Neural cell (in vitro differentiated cells): ENCODE data around the gene ZNF24. TPM values are rescaled to one million over a fixed set of nuclear protein-coding genes. Genes with fewer than 3 reads are reported as not detected.

Source experiments
- H2AFZ ChIP-seq: fragments of 200-600, 300-800 bp; sonication (generic), shearing (Covaris generic); 2 replicates; pipeline ENCODE4 v1.6.0; 2014; ENCODE audit warnings: low read depth, mild to moderate bottlenecking, antibody characterized with exemption, low read length, moderate library complexity
- H3F3A ChIP-seq: fragments of 200-600 bp; shearing (Covaris generic); 2 replicates; pipeline ENCODE4 v1.6.1; 2016; ENCODE audit warnings: mild to moderate bottlenecking, moderate library complexity, mixed read lengths, antibody characterized with exemption, low read length; ENCODE audit not compliant: insufficient read depth, poor library complexity, severe bottlenecking
- H3K27ac ChIP-seq: fragments of 200-600, 300-800 bp; sonication (generic), shearing (Covaris generic); 2 replicates; pipeline ENCODE4 v1.5.1; 2014; ENCODE audit warnings: mild to moderate bottlenecking, low read length, moderate library complexity
- H3K27me3 ChIP-seq: fragments of 300-800, 200-600 bp; sonication (generic), shearing (Covaris generic); 2 replicates; pipeline ENCODE4 v1.6.0; 2014; ENCODE audit warnings: mild to moderate bottlenecking, low read depth, low read length, moderate library complexity; ENCODE audit not compliant: insufficient read depth
- H3K36me3 ChIP-seq: fragments of 300-800, 200-600 bp; sonication (generic), shearing (Covaris generic); 2 replicates; pipeline ENCODE4 v1.5.1; 2014; ENCODE audit warnings: mild to moderate bottlenecking, antibody characterized with exemption, low read length, moderate library complexity; ENCODE audit not compliant: insufficient read depth
- H3K4me2 ChIP-seq: fragments of 300-800, 200-600 bp; sonication (generic), shearing (Covaris generic); 2 replicates; pipeline ENCODE4 v1.6.0; 2014; ENCODE audit warnings: mild to moderate bottlenecking, low read length
- H3K4me3 ChIP-seq: fragments of 300-800, 200-600 bp; sonication (generic), shearing (Covaris generic); 2 replicates; pipeline ENCODE4 v1.5.1; 2014; ENCODE audit warnings: mild to moderate bottlenecking, low read length, moderate library complexity
- H3K79me2 ChIP-seq: fragments of 200-600 bp; shearing (Covaris generic); replicated peaks from 2 replicates; pipeline ENCODE4 v1.6.0; 2014; ENCODE audit warnings: mild to moderate bottlenecking, low read length, moderate library complexity; ENCODE audit not compliant: insufficient read depth
- H3K9ac ChIP-seq: fragments of 300-800, 200-600 bp; sonication (generic), shearing (Covaris generic); 2 replicates; pipeline ENCODE4 v1.6.1; 2016; ENCODE audit warnings: mild to moderate bottlenecking, low read length, mixed read lengths
- H3K9me2 ChIP-seq: fragments of 200-600 bp; shearing (Covaris generic); 2 replicates; pipeline ENCODE4 v1.6.1; 2016; ENCODE audit warnings: mild to moderate bottlenecking, low read length, mixed read lengths; ENCODE audit not compliant: insufficient read depth
- H3K9me3 ChIP-seq: fragments of 200-600, 300-800 bp; sonication (generic), shearing (Covaris generic); 2 replicates; pipeline ENCODE4 v1.6.1; 2016; ENCODE audit warnings: mild to moderate bottlenecking, mixed run types, low read length, moderate library complexity, mixed read lengths
- H4K20me1 ChIP-seq: fragments of 200-600 bp; shearing (Covaris generic); 2 replicates; pipeline ENCODE4 v1.6.1; 2016; ENCODE audit warnings: mild to moderate bottlenecking, mixed run types; ENCODE audit not compliant: insufficient read depth
- MXI1 ChIP-seq: fragments of 450-650 bp; conservative IDR thresholded peaks from 2 replicates; pipeline ENCODE4 v1.6.1; 2014; ENCODE audit warnings: antibody characterized with exemption, mild to moderate bottlenecking; ENCODE audit not compliant: poor library complexity, severe bottlenecking
- POLR2AphosphoS5 ChIP-seq: IDR thresholded peaks from 2 replicates; pipeline ENCODE4 v1.6.1; 2012
- REST ChIP-seq: IDR thresholded peaks from 2 replicates; pipeline ENCODE4 v1.6.1; 2012; ENCODE audit warnings: borderline replicate concordance
- SMC3 ChIP-seq: fragments of 450-650 bp; conservative IDR thresholded peaks from 2 replicates; pipeline ENCODE4 v1.6.1; 2014; ENCODE audit warnings: antibody characterized with exemption, mild to moderate bottlenecking, moderate library complexity; ENCODE audit not compliant: poor library complexity
- polyA plus RNA-seq: library from polyadenylated mRNA; depleted of rRNA; stranded (reverse); fragments of >200 nt; gene quantifications from 2 replicates; pipeline ENCODE4 v1.2.3, GENCODE V29; 2014

ZNF24 gene
- polyA plus RNA-seq, 1 donor from 2014 or later: 46.3 TPM

DNA sequence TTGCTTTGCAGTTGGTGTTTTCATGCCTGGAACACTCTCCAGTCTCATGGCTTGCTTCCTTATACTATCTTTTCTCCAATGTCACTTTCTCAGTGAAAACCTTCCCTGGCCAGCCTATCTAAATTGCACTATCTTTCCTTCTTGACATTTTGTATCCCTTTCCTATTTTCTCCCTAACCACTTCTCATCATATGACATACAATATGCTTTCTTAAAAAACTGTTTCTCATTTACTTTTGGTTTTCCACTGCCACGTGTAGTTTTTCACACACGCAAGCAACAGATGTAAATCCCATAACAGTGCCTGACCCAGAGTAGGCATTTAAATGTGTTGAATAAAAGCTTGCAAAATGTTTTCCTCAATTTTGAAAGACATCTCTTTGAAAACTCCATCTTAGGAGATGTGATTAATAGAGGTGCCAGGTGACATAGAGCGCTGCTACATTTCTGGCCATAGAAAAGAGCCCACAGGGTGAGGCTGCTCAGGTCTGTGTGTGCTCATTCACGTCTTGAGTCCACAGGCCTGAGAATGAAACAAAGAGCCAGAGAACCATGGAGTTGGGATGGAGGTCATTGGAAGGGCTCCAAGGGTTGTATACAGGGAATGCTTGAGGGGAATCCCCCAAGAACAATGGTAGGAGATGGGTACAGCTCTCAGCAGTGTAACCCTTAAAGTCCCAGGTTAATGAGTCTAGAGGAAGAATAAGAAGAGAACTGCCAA, 12.7 kb downstream of the ZNF24 start:
- Histone ChIP-seq H3K9ac (no peak overlapping the region), H3K79me2 (no peaks in the 10 kb centered on the region), H2AFZ (no peak overlapping the region), H3K4me2 (no peak overlapping the region), H3K4me3 (no peak overlapping the region), H3K36me3 (peaks cover 9% of the 10 kb centered on the region), H4K20me1 (no peaks in the 10 kb centered on the region), H3K9me3 (no peaks in the 10 kb centered on the region), H3F3A (no peaks in the 10 kb centered on the region), H3K27ac (no peak overlapping the region), H3K9me2 (no peaks in the 10 kb centered on the region), H3K27me3 (no peaks in the 10 kb centered on the region)
- TF ChIP-seq POLR2AphosphoS5: no peak

DNA sequence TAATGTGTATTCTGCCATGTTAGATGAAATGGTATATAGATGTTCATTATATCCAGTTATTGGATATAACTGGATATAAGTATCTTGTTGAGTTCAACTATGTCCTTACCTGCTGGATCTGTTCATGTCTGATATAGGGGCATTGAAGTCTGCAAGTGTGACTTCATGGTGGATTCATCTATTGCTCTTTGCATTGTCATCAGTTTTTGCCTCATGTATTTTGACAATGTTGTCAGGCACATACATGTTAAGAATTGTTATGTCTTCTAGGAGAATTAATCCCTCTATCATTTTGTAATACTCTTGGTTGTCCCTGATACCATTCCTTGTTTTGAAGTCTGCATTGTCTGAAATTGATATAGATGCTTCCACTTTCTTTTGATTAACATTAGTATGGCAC, 15.4 kb downstream of the ZNF24 start:
- Histone ChIP-seq H3K79me2 (no peaks in the 10 kb centered on the region), H3K27me3 (no peaks in the 10 kb centered on the region), H3K36me3 (peaks cover 3% of the 10 kb centered on the region), H3K27ac (no peak overlapping the region), H3F3A (no peaks in the 10 kb centered on the region), H3K9ac (no peak overlapping the region), H3K4me2 (no peak overlapping the region), H3K9me2 (no peaks in the 10 kb centered on the region), H2AFZ (no peak overlapping the region), H4K20me1 (no peaks in the 10 kb centered on the region), H3K4me3 (no peak overlapping the region), H3K9me3 (no peaks in the 10 kb centered on the region)
- TF ChIP-seq POLR2AphosphoS5: no peak

DNA sequence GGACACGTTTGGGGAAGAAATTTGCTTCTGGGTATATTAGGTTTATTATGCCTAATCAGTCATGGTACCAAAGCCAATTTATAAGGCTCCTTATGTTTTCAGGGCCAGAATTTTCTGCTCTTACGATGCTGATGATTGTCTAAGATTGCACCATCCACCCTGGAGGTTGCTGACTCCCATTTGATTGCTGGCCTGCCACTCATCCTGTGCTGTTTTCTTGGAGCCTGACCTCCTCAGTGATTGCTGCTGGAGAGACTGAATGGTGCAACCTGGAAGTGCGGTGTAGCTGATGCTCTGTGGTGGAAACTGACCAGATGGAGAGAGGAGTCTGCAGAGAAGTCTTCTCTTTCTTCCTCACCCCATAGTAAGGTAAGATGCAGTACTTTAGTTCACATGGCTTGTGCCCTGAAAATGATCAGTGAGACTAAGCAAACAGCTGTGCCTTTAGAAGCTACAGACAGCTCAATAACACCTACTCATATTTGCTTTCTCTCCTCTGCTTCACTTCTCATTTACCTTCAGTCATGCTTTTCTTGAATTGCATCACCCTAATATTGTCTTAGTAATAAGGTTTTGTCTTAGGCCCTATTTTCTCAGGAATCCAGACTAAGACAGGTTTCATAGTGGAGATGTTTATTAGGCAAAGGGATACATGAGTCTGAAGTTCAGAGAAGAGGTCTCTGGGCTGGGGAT, 17.4 kb downstream of the ZNF24 start:
- Histone ChIP-seq H3K9me3 (no peaks in the 10 kb centered on the region), H3K9ac (no peak overlapping the region), H3F3A (no peaks in the 10 kb centered on the region), H3K79me2 (no peaks in the 10 kb centered on the region), H3K27ac (no peak overlapping the region), H3K27me3 (no peaks in the 10 kb centered on the region), H3K4me3 (no peak overlapping the region), H3K9me2 (no peaks in the 10 kb centered on the region), H3K36me3 (no peaks in the 10 kb centered on the region), H2AFZ (no peak overlapping the region), H4K20me1 (no peaks in the 10 kb centered on the region), H3K4me2 (no peak overlapping the region)
- TF ChIP-seq REST (no peak), MXI1 (no peak), SMC3 (no peak), POLR2AphosphoS5 (no peak)
